Common myeloid progenitor, CD34-positive (primary cell): ENCODE data around the gene ANO4.

Source experiments
- CTCF ChIA-PET: fragments of 350-600 bp; sonication (Branson Sonifier 250); formaldehyde crosslinking; loops from one replicate; lab custom pipeline; 2021; ENCODE audit warnings: antibody characterized with exemption; lab: Charles Lee
- POLR2A ChIA-PET: fragments of 350-600 bp; sonication (Branson Sonifier 250); formaldehyde crosslinking; loops from one replicate; lab custom pipeline; 2021; ENCODE audit warnings: antibody characterized with exemption; lab: Charles Lee
- DNase-seq, 3 donors: peaks; one replicate each; pipeline versions ENCODE4 v3.0.0 to v3.0.0-alpha.2; 2013
- H3K27ac ChIP-seq, 2 experiments: 1 replicate in 1 of 2; 2 replicates in 1 of 2; pipeline ENCODE4 v1.7.0; 2013; ENCODE audit warnings: inconsistent platforms in 2 of 2, low read length in 2 of 2, mild to moderate bottlenecking in 2 of 2, low read depth in 1 of 2, moderate library complexity in 1 of 2; ENCODE audit not compliant: severe bottlenecking in 2 of 2, insufficient read depth in 1 of 2, poor library complexity in 1 of 2
- H3K27me3 ChIP-seq, 5 experiments: replicated peaks in 2 of 5; 1 replicate in 3 of 5; 2 replicates in 2 of 5; pipeline versions ENCODE4 v1.6.1 to v1.7.0; 2013; ENCODE audit warnings: low read length in 4 of 5, mild to moderate bottlenecking in 2 of 5, moderate library complexity in 2 of 5, inconsistent platforms in 1 of 5; ENCODE audit not compliant: insufficient read depth in 5 of 5, control insufficient read depth in 4 of 5
- H3K36me3 ChIP-seq, 4 experiments: 1 replicate in 2 of 4; 2 replicates in 2 of 4; pipeline versions ENCODE4 v1.6.1 to v1.7.0; 2013; ENCODE audit warnings: low read length in 3 of 4, control low read depth in 1 of 4, mild to moderate bottlenecking in 1 of 4; ENCODE audit not compliant: control insufficient read depth in 4 of 4, insufficient read depth in 4 of 4
- H3K4me1 ChIP-seq, 4 experiments: 1 replicate in 3 of 4; 2 replicates in 1 of 4; pipeline versions ENCODE4 v1.6.1 to v1.7.1; 2013; ENCODE audit warnings: low read length in 3 of 4, mild to moderate bottlenecking in 3 of 4, control low read depth in 1 of 4, inconsistent platforms in 1 of 4, moderate library complexity in 1 of 4; ENCODE audit not compliant: control insufficient read depth in 4 of 4, insufficient read depth in 4 of 4; ENCODE audit errors: control extremely low read depth in 1 of 4
- H3K4me3 ChIP-seq, 7 experiments: 1 replicate in 4 of 7; 2 replicates in 3 of 7; pipeline versions ENCODE4 v1.5.1 to v1.7.0; 2013; ENCODE audit warnings: mild to moderate bottlenecking in 7 of 7, low read length in 6 of 7, moderate library complexity in 6 of 7, inconsistent platforms in 2 of 7, low read depth in 2 of 7, control low read depth in 1 of 7; ENCODE audit not compliant: insufficient read depth in 4 of 7, control insufficient read depth in 1 of 7; ENCODE audit errors: extremely low read depth in 1 of 7
- H3K9me3 ChIP-seq, 5 experiments: 1 replicate in 4 of 5; 2 replicates in 1 of 5; pipeline versions ENCODE4 v1.6.1 to v1.7.1; 2013; ENCODE audit warnings: low read length in 4 of 5, mild to moderate bottlenecking in 2 of 5, inconsistent platforms in 1 of 5, low read depth in 1 of 5, moderate library complexity in 1 of 5; ENCODE audit not compliant: control insufficient read depth in 4 of 5, insufficient read depth in 2 of 5; ENCODE audit errors: control extremely low read depth in 1 of 5
- WGBS: methylation state at CpG from one replicate; pipeline ENCODE4 v1.1.5; 2013; ENCODE audit not compliant: insufficient coverage; 5-methylcytosine and 5-hydroxymethylcytosine counted together

ANO4 gene

GRCh38 chr12:101042211-101042610 lies 247.6 kb downstream of the ANO4 start:
- Histone ChIP-seq H3K4me3 (no peak overlapping the region), H3K27me3 (peaks cover 0 to 2% (median 0%) of the 10 kb centered on the region in 5 experiments), H3K36me3 (no peaks in the 10 kb centered on the region), H3K27ac (no peak overlapping the region), H3K4me1 (no peaks in the 10 kb centered on the region), H3K9me3 (no peaks in the 10 kb centered on the region)
- DNase-seq, result no peak
- POLR2A ChIA-PET, result no interaction called here
- CTCF ChIA-PET, result no interaction called here
- WGBS, result 100% methylated on average over 5 of the region's 8 CpGs

- Histone ChIP-seq H3K4me3 (no peak overlapping the region), H3K9me3 (no peaks in the 10 kb centered on the region), H3K4me1 (no peaks in the 10 kb centered on the region), H3K27me3 (peaks cover 0 to 2% (median 0%) of the 10 kb centered on the region in 5 experiments), H3K27ac (no peak overlapping the region), H3K36me3 (no peaks in the 10 kb centered on the region)
- POLR2A ChIA-PET, result no interaction called here
- CTCF ChIA-PET, result no interaction called here
- 88% methylated on average over 2 of the region's 2 CpGs for WGBS
- no peak for DNase-seq
These were observed 250.0 kb downstream of the ANO4 start for GRCh38 chr12:101044512-101045059.

DNA sequence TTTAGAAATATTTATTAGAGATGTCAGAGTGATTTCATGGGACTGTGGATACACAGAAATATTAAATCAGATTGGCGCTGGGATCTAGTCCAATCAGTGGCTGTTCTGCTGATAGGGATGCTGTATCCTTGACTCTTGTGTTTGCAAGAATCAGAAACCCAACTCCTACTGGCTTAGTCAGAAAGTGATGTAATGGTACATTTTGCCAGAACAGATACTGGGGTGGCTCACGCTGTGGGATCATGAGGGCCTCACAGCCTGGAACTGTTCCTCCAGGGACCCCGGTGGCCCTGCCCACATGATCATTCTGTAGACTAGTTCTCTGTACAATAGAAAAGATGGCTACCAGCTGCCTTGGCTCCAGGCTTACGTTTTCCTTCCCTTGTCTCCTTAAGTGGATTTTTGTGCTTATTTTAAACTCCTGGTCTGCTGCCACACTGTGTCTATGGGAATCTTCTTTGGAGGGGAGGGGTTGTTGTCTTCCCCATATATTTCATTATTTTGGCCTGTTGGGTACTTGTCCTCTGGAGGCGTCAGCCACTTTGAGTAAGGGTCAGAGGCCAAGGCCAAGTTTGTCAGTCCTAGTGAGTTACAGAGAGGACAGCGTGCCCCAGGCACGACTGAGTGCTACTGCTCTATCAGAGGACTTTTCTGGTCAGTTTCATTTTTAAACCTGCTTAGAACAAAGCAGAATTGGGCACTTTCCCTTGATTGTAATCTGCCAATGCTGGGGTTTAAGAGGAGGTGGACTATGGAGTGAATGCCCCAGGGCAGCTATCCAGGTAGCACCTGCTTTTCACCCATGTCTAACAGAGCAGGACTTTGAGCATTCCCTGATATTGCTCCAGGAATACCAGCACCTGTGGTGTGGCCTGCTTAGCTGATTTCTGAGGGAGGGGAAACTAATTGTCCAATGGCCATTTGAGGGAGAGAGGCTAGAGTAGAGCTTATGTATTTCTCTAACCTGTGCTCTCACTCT lies 251.2 kb downstream of the ANO4 start:
- CTCF ChIA-PET, result interaction anchor here (0.6 kb wide), 1 partner anchor 14 kb away, joined by 3 read pairs; no protein-coding TSS in a partner anchor
- Histone ChIP-seq H3K4me1 (no peaks in the 10 kb centered on the region), H3K27ac (no peak overlapping the region), H3K27me3 (peaks cover 0 to 2% (median 0%) of the 10 kb centered on the region in 5 experiments), H3K36me3 (no peaks in the 10 kb centered on the region), H3K9me3 (no peaks in the 10 kb centered on the region), H3K4me3 (no peak overlapping the region)
- no peak for DNase-seq
- POLR2A ChIA-PET, result no interaction called here
- WGBS, result 77% methylated on average over 6 of the region's 7 CpGs

DNA sequence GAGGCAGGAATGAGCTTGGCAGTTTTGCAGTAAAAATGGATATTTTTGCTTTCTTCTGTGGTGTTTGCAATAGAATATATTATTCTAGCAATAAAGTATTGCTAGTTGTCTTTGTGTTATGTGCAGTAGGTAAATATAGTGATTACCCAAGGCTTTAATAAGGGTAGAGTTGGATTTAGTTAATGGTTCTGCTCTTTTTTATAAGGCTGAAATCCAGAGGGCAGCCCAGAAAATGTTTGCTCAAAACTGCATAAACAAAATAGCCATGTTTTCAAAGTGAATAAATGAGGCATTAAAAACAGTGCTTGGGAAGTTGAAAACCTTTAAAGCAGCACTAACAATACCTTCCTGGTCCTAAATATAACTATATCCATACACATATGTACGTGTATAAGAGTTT lies 253.1 kb downstream of the ANO4 start:
- H3K27ac ChIP-seq, result no peak overlapping the region
- H3K4me1 ChIP-seq, result no peaks in the 10 kb centered on the region
- no peaks in the 10 kb centered on the region for H3K36me3 ChIP-seq
- no peak overlapping the region for H3K4me3 ChIP-seq
- no peak for DNase-seq
- no CpG with 5 or more reads among the region's 1 CpG for WGBS
- CTCF ChIA-PET, result no interaction called here
- H3K9me3 ChIP-seq, result no peaks in the 10 kb centered on the region
- POLR2A ChIA-PET, result no interaction called here
- H3K27me3 ChIP-seq, result peaks cover 0 to 3% (median 0%) of the 10 kb centered on the region in 5 experiments

- DNase-seq, result no peak
- Histone ChIP-seq H3K36me3 (no peaks in the 10 kb centered on the region), H3K27me3 (peaks cover 0 to 3% (median 0%) of the 10 kb centered on the region in 5 experiments), H3K4me1 (no peaks in the 10 kb centered on the region), H3K27ac (no peak overlapping the region), H3K9me3 (no peaks in the 10 kb centered on the region), H3K4me3 (no peak overlapping the region)
- no CpG with 5 or more reads among the region's 1 CpG for WGBS
- POLR2A ChIA-PET, result no interaction called here
- CTCF ChIA-PET, result no interaction called here
These were observed 256.1 kb downstream of the ANO4 start for GRCh38 chr12:101050631-101051030.

DNA sequence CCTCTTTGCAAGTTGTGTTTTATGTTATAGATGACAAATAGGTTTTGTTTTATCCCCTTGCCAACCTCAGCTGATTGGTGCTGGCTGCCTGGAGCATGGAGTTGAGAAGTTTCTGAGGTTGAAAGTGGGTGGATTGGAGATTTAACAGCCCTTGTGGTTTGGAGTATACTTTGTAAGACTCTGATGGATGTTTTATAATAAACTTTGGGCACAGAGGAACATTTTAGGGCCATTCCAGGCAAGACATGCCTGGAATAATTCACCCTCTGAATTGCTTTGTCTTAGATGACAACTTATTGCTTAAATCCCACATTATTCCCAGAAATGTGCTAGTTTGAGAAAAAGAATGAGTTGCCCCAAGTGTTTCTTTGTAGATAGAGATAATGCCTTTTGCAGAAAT lies 256.6 kb downstream of the ANO4 start:
- Histone ChIP-seq H3K36me3 (no peaks in the 10 kb centered on the region), H3K4me3 (no peak overlapping the region), H3K4me1 (no peaks in the 10 kb centered on the region), H3K9me3 (no peaks in the 10 kb centered on the region), H3K27ac (no peak overlapping the region), H3K27me3 (peaks cover 0 to 3% (median 0%) of the 10 kb centered on the region in 5 experiments)
- ChIA-PET POLR2A (no interaction called here), CTCF (no interaction called here)
- DNase-seq, result no peak

- Histone ChIP-seq H3K9me3 (no peaks in the 10 kb centered on the region), H3K36me3 (no peaks in the 10 kb centered on the region), H3K27ac (no peak overlapping the region), H3K4me1 (no peaks in the 10 kb centered on the region), H3K4me3 (no peak overlapping the region), H3K27me3 (peaks cover 0 to 3% (median 0%) of the 10 kb centered on the region in 5 experiments)
- DNase-seq, result no peak
- ChIA-PET POLR2A (no interaction called here), CTCF (no interaction called here)
- 88% methylated on average over 7 of the region's 8 CpGs for WGBS
These were observed 257.4 kb downstream of the ANO4 start for GRCh38 chr12:101051901-101052550.
